Stomach (tissue), 9 donors: ENCODE measurements around the gene MANEAL. TPM values are rescaled to one million over a fixed set of nuclear protein-coding genes. Genes with fewer than 3 reads are reported as not detected.
A peak's percentile ranks its signal among the peaks of the same experiment; 100 is the strongest.

Experiments used
- DNase-seq, 2 donors: peaks; one replicate each; pipeline versions ENCODE4 v3.0.0 to v3.0.0-alpha.2; 2013 to 2019
- H3K27ac ChIP-seq, 5 donors: fragments of 200-600 bp in 4 of 5; sonication (generic) in 4 of 5; one replicate each; pipeline ENCODE4 v1.5.1; 2013 to 2019; ENCODE audit warnings: mild to moderate bottlenecking in 1 of 5, moderate library complexity in 1 of 5
- H3K27me3 ChIP-seq, 3 donors: fragments of 200-600 bp; sonication (generic); one replicate each; pipeline ENCODE4 v1.5.1; 2017 to 2019; ENCODE audit warnings: mixed run types in 1 of 3
- H3K36me3 ChIP-seq, 4 donors: fragments of 200-600 bp; sonication (generic); 1 replicate in 3 of 4; 2 replicates in 1 of 4; pipeline ENCODE4 v1.5.1; 2016 to 2019
- H3K4me1 ChIP-seq, 4 donors: fragments of 200-600 bp; sonication (generic); one replicate each; pipeline ENCODE4 v1.5.1; 2016 to 2019
- H3K4me3 ChIP-seq, 4 donors: fragments of 200-600 bp; sonication (generic) in 3 of 4; one replicate each; pipeline ENCODE4 v1.5.1; 2016 to 2019; ENCODE audit warnings: mild to moderate bottlenecking in 1 of 4
- H3K9me3 ChIP-seq, 4 donors: fragments of 200-600 bp; sonication (generic); one replicate each; pipeline ENCODE4 v1.5.1; 2016 to 2019
- CTCF ChIP-seq, 7 experiments: fragments of 450-650 bp in 4 of 7; fragments of 200-600 bp in 3 of 7; sonication (generic) in 3 of 7; IDR thresholded peaks; one replicate each; pipeline ENCODE4 v1.5.1; 2016 to 2019; ENCODE audit warnings: antibody characterized with exemption in 7 of 7, control low read depth in 2 of 7, mild to moderate bottlenecking in 1 of 7
- EP300 ChIP-seq: sonication (generic); formaldehyde crosslinking; IDR thresholded peaks from one replicate; pipeline ENCODE4 v1.6.1; 2017; ENCODE audit warnings: antibody characterized with exemption
- POLR2A ChIP-seq, 4 donors: fragments of 450-650 bp; IDR thresholded peaks; one replicate each; pipeline ENCODE4 v1.6.1; 2016; ENCODE audit warnings: antibody characterized with exemption in 4 of 4, control low read depth in 2 of 4, mild to moderate bottlenecking in 1 of 4, moderate library complexity in 1 of 4
- POLR2AphosphoS5 ChIP-seq, 3 donors: sonication (generic); formaldehyde crosslinking; IDR thresholded peaks; one replicate each; pipeline ENCODE4 v1.6.1; 2016; ENCODE audit warnings: antibody characterized with exemption in 3 of 3
- WGBS, 5 donors: extraction: QIAGEN DNeasy Blood & Tissue Kit in 3 of 5; methylation state at CpG; one replicate each; pipeline versions ENCODE4 v1.1.5 to v1.1.7; 2013 to 2018; 5-methylcytosine and 5-hydroxymethylcytosine counted together
- intact Hi-C: fragments of 100-400 bp; cut with DNase I; formaldehyde crosslinking; loops from one replicate; pipeline ENCODE4 v1.15.1; 2023; ENCODE audit warnings: low total_unique reads
- polyA plus RNA-seq, 3 donors: library from polyadenylated mRNA; stranded (reverse); fragments of 200-250 nt; gene quantifications; one replicate each; pipeline ENCODE4 v1.2.3, GENCODE V29; 2013
- total RNA-seq, 5 donors: library from RNA; depleted of rRNA; stranded (reverse); fragments of >200 nt; gene quantifications; one replicate each; pipeline versions ENCODE4 v1.1.0 to v1.2.3, GENCODE V29; 2014 to 2016
- donor health status: healthy with polysubstance abuse.
- donor health status: Bipolar disorder and iron deficiency.
- donor health status: healthy.

The MANEAL gene
- total and polyA plus RNA-seq, 8 donors, result 1.4 to 5.8 (median 2.2) TPM; not detected in 1

GRCh38 chr1:37844536-37844935, 50.9 kb downstream of the MANEAL start:
- intact Hi-C loops, result no loop called here
- no peak for TF ChIP-seq POLR2AphosphoS5 (IDR thresholded peaks at IDR 0.05)
- no peak for TF ChIP-seq CTCF (IDR thresholded peaks at IDR 0.05)
- TF ChIP-seq POLR2A (IDR thresholded peaks at IDR 0.05), result no peak
- TF ChIP-seq EP300, result no peak
- DNase-seq, result no peak

GRCh38 chr1:37845049-37845646, 51.5 kb downstream of the MANEAL start:
- Histone ChIP-seq H3K36me3 (peaks cover 0 to 27% (median 16%) of the 10 kb centered on the region in 4 donors), H3K4me3 (no peak overlapping the region), H3K4me1 (peaks cover 5 to 57% (median 21%) of the 10 kb centered on the region in 4 donors), H3K27me3 (no peaks in the 10 kb centered on the region), H3K27ac (peak overlapping the region in 1 of 5 donors; percentile 49), H3K9me3 (no peaks in the 10 kb centered on the region)
- 75 to 89% (median 81%) methylated on average over 5 of the region's 5 CpGs for WGBS, 5 donors
- TF ChIP-seq EP300 (no peak), POLR2A (IDR thresholded peaks at IDR 0.05) (no peak), POLR2AphosphoS5 (IDR thresholded peaks at IDR 0.05) (no peak), CTCF (IDR thresholded peaks at IDR 0.05) (no peak)
- no peak for DNase-seq
- intact Hi-C loops, result no loop called here

More at GRCh38 chr1:37844536-37844935, 50.9 kb downstream of the MANEAL start:
- Histone ChIP-seq H3K4me3 (no peak overlapping the region), H3K36me3 (peaks cover 4 to 33% (median 22%) of the 10 kb centered on the region in 4 donors), H3K4me1 (peaks cover 0 to 51% (median 21%) of the 10 kb centered on the region in 4 donors), H3K9me3 (no peaks in the 10 kb centered on the region), H3K27ac (peak overlapping the region in 1 of 5 donors; percentile 49), H3K27me3 (no peaks in the 10 kb centered on the region)

- Histone ChIP-seq H3K4me1 (peaks cover 9 to 63% (median 26%) of the 10 kb centered on the region in 4 donors), H3K27me3 (no peaks in the 10 kb centered on the region), H3K27ac (peak overlapping the region in 1 of 5 donors; percentile 49), H3K9me3 (no peaks in the 10 kb centered on the region), H3K36me3 (peaks cover 0 to 23% (median 10%) of the 10 kb centered on the region in 4 donors), H3K4me3 (no peak overlapping the region)
- TF ChIP-seq POLR2AphosphoS5 (IDR thresholded peaks at IDR 0.05) (no peak), CTCF (IDR thresholded peaks at IDR 0.05) (no peak), POLR2A (IDR thresholded peaks at IDR 0.05) (no peak), EP300 (no peak)
- no peak for DNase-seq
- intact Hi-C loops, result no loop called here
- 64 to 79% (median 72%) methylated on average over 3 of the region's 3 CpGs for WGBS, 5 donors
Observed at GRCh38 chr1:37845786-37846185, 52.1 kb downstream of the MANEAL start.

GRCh38 chr1:37846647-37847339, 53.1 kb downstream of the MANEAL start:
- 74 to 87% (median 84%) methylated on average over 4 of the region's 4 CpGs for WGBS, 5 donors
- TF ChIP-seq POLR2A (IDR thresholded peaks at IDR 0.05) (no peak), POLR2AphosphoS5 (IDR thresholded peaks at IDR 0.05) (no peak)
- peak in 1 of 2 donors; percentile 9 for DNase-seq
- Histone ChIP-seq H3K36me3 (peaks cover 0 to 16% (median 4%) of the 10 kb centered on the region in 4 donors), H3K4me1 (peaks cover 19 to 73% (median 35%) of the 10 kb centered on the region in 4 donors), H3K4me3 (no peak overlapping the region), H3K27ac (peak overlapping the region in 1 of 5 donors; percentile 43), H3K27me3 (no peaks in the 10 kb centered on the region), H3K9me3 (no peaks in the 10 kb centered on the region)
- intact Hi-C loops, result no loop called here
